NOMO-1 treated with dmso at 0.1 percent for 144 hours (cell line): ENCODE measurements around the gene NLRP14.

Experiments
- DNase-seq: peaks from one replicate; lab custom pipeline; 2025; ENCODE audit not compliant: unreplicated experiment; lab: John Stamatoyannopoulos, UW

The NLRP14 gene

DNA sequence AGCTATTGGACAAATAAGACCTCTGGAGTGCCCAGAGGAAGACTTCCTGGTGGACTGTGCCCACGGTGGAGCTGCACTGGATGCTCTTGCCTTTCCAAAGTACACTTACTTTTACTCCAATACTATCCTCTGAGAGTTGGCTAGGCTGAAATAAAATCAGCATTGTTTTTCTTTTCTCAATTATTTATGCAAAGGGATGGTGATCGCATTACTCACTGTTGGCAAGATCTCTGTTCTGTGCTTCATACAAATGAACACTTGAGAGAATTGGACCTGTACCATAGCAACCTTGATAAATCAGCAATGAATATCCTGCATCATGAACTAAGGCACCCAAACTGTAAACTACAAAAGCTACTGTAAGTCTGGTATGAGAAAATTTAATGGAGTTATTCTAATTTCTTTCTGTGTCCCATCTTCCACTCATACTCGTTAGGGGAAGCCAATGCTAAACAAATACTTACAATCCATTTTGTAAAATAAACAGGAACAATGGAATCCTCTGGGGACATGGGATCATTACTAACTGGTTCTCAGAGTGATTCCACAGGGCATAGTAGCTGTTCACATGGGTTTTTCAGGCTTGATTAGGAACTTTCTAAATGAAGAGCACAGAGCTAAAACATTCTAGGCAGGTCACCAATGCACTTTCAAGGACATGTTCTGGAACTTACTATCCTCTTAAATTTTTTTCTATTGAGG is 26.3 kb downstream of the NLRP14 start:
- DNase-seq: no peak

DNA sequence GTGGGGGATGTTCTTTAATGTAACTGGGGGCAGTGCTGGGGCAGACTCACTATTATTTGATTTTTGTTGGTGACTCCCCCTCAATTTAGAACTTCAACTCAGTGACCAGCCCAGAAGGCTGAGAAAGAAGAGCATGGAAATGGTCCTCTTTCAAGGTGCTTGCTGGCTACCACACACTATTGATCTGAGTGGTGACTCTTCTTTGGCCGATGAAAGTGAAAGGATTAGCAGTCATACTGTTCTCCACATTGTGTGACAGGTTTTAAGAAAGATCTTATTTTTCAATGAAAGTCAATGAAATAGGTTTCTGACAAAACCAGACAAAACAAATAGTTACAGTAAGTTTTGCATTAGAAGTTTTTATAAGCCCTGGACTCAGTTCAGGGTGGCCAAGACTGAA is 29.9 kb downstream of the NLRP14 start:
- no peak for DNase-seq

DNA sequence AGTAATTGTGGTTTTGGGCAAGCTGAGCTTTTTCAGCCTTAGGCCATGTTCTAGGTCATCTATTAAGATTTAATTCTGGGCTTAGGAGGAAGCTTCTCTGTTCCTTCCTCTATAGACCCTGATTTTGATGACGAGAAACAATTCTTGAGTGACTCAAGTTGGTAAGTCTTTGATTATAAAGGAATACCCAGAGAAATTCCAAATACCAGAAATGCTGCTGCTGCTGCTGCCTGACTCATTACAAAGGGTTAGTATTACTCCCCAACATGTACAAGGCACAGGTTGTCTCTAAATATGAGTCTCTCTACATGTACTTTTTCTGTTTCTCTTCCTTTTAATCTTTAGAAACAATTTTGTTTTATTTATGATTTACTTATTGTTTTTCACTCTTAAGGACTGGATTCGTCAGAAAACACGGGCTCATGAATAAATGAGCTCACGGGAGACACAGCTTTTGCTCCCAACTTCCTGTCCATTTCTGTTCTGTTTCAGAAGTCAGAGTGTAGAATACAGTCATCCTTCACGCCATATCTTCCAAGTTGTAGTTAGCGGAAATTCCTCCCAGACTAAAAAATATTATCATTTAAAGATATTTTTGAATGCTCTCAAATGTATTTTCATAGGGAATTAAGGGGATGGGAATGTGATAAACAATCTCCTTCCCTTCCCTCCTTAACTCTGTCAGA is 36.7 kb downstream of the NLRP14 start:
- DNase-seq: no peak

DNA sequence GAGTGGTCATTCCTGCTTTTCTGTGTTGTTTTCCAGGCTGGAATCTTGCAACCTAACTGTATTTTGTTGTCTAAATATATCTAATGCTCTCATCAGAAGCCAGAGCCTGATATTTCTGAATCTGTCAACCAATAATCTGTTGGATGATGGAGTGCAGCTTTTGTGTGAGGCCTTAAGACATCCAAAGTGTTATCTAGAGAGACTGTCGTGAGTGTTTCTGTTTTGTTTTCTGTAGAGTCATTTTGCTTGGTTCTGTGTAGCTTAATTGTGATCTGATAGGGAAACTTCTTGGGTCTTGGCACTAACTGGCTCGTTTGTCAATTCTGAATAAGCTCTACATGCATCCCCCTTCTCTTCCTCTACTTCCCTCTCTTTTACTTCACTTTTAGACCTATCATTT is 37.4 kb downstream of the NLRP14 start:
- DNase-seq: no peak

DNA sequence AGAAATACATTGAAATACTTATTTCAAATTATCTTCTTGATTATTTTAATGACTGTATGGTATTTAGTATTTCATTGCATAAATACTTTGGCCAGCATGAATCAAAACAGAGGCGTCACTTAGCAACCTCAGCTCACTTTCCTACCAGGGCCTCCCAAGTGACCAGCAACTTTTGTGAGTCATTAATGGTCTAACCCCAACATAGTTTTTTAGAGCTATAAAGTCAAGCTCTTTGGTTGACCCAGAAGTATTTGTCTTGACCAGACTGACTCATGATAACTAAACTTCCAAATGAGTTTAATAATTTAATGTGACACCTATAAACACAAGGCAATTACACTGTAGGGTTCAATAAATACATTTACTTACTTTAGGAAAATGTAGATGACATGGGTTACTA is 40.6 kb downstream of the NLRP14 start:
- no peak for DNase-seq

DNA sequence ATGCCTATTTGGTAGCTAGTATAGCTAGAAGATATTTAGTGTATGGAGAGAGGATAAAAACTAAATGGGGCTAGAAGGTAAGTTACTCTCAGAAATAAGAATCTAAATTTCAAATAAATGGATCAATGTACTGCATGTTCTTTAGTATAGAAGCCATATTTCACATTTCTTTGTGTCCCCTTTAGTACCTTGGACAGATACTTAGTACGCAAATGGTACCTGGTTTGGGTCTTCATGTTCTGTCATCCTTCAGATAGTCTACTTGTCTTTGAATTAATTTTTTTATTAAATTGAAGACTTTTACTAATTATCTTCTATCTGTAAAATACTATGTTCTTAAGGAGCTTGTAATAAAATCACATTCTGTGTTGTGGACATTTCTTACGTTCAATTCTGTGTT is 42.3 kb downstream of the NLRP14 start:
- DNase-seq: no peak

DNA sequence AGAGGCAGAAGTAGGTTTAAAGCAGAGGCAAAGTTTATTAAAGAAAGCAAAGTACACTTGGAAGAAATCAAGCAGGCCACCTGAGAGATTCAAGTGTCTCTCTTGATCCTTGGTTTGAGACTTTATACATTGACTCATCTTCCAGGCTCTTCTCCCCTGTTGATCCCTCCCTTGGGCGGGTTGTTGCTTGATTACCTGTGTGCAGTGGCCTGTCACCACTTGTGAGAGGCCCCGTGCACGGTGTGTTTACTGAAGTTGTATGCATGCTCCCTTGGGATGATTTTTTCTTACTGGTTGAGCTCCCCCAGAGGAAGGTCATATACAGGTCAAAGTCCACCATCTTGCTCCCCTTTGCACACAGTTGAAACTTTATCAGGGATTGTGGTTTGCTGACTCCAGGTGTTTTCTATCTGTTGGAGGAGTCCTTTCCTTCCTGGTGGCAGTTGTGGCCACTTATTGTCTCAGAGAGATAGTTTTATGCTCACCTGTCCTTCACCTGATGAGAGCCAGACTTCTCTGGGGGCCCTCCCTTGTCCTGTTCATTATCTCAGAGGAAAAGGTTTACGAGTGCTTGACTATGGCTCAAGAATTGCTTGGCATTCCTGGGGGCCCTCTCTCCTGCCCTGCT is 52.2 kb downstream of the NLRP14 start:
- no peak for DNase-seq

DNA sequence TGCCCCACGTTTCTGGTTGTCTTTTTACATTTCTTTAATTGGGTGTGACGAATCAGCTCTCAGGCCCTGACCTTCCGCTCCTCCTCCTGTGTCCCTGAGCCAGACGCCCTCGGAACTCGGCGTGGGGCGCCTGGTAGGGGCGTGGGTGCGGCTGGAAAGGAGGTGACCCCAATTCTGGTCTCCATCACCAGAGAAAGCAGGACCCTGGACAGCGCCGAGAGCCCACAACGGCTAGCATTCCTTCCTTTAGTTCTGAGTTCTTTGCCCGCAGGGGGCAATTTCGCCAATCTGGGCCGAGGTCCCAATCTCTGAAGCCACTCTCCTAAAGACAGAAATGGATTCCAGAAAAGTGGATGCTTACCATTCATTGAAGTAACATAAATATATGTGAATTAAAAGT is 56.8 kb downstream of the NLRP14 start:
- DNase-seq: no peak

DNA sequence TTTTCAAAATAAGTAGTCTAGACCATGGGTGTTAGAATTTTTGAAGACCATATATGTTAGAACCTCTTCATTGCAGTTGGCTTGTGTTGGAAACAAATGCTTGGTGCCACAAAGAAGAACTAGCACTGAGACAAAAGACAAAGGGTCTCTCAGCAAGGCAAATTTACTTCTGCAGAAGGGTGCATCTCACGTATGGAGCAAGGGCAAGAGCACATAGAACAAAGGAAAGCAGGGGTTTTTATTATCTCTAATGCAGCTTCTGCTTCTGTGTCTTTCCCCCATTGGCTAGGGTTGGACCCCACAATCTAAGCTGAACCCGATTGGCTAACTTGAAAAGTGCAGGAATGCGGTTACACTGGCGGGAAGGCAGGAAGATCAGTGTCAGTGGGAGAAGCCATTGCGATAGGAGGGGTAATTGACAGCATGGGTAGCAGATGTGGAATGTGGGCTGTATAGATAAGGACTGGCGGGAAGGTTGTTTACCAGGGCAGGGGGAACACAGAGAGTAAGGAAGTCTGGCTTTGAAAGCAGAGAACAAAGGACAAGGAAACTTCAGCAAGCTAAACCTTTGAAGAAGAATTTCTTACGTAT is 59.4 kb downstream of the NLRP14 start:
- no peak for DNase-seq

DNA sequence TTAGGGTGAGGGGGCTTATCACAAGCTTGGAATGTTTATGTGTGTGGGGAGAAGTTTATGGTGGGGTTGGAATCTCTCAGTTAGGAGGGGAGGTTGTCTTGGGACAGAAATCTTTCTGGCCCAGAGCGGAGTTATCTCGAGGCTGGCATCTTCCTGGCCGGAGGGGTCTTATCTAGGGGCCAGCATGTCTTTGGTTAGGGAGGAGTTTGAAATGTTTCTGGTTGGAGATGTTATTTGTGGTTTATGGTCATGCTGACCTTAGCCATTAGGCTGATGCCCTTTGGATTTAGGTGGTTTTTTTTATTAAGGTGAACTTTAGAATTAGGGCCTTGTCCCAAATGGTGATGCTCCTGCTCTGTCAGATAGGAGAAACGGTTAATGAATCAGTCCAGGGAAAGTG is 60.6 kb downstream of the NLRP14 start:
- no peak for DNase-seq

DNA sequence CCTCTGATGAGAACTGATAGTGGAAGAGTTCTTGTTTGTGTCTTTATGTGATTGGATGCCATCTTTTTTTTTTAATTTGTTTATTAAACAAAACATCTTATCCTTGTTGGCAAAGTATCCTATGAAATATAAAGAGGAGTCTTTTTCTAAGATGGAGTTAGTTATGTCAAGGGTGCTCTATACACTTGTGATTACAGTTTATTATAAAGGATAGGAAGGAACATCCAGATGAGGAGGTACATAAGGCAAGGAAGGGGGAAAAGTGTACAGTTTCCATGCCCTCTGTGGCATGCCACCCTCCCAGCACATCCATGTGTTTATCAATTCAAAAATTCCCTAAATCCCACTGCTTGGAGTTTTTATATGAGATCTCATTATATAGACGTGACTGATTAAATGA is 61.2 kb downstream of the NLRP14 start:
- no peak for DNase-seq

DNA sequence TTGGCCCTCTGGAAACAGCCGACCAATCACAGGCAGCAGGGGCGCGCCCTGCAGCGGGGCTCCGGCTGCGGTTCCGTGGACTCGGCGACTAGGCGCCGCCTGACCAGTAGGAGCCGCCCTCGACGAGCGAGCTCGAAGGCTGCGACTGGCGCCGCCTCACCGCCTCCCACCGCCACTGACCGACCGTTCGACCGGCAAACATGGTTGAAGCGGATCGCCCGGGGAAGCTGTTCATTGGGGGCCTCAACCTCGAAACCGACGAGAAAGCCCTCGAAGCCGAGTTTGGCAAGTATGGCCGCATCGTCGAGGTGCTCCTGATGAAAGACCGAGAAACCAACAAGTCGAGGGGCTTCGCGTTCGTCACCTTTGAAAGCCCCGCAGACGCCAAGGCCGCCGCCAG is 68.6 kb downstream of the NLRP14 start, which contains the start of gene RBMXL2:
Gene RBMXL2, plus strand, starts transcription at position 78 of the 400 bp plus-strand sequence. Its CDS starts 123 bp downstream, at position 201.
- no peak for DNase-seq

DNA sequence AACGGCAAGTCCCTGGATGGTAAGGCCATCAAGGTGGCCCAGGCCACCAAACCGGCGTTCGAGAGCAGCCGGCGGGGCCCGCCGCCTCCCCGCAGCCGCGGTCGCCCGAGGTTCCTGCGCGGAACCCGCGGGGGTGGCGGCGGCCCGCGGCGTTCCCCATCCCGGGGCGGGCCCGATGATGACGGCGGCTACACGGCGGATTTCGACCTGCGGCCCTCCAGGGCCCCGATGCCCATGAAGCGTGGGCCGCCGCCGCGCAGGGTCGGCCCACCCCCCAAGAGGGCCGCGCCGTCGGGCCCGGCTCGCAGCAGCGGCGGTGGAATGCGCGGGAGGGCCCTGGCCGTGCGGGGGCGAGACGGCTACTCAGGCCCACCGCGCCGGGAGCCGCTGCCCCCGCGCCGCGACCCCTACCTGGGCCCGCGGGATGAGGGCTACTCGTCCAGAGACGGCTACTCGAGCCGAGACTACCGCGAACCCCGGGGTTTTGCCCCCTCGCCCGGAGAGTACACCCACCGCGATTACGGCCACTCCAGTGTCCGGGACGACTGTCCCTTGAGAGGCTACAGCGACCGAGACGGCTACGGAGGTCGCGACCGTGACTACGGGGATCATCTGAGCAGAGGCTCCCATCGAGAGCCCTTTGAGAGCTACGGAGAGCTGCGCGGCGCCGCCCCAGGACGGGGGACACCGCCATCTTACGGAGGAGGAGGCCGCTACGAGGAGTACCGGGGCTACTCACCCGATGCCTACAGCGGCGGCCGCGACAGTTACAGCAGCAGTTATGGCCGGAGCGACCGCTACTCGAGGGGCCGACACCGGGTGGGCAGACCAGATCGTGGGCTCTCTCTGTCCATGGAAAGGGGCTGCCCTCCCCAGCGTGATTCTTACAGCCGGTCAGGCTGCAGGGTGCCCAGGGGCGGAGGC is 69.3 kb downstream of the NLRP14 start:
- DNase-seq: no peak

DNA sequence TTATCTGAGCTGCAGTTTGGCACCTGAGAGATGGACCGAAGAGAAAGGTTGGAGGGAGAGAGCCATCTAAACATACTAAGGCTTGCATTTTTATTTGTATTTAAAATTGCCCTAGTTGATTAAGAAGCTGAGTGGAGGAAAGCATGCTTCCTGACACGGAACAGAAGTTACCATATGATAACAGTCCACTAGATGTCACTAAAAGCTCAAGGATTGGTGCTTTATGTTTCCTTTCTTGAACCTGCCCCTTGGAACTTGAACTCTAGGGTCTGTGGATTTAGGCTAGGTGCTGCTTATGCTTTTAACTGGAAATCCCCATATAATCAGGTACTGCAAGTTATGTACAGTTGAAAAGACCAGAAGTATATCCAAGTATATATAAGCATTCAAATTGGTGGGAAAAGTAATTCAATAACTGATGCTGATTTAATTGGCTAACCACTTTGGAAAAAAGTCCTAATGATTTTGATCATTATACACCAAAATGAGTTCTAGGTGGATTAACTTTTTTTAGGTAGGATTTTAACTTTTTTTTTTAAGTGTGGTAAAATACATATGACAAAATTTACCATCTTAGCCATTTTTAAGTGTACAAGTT is 78.1 kb downstream of the NLRP14 start:
- no peak for DNase-seq

DNA sequence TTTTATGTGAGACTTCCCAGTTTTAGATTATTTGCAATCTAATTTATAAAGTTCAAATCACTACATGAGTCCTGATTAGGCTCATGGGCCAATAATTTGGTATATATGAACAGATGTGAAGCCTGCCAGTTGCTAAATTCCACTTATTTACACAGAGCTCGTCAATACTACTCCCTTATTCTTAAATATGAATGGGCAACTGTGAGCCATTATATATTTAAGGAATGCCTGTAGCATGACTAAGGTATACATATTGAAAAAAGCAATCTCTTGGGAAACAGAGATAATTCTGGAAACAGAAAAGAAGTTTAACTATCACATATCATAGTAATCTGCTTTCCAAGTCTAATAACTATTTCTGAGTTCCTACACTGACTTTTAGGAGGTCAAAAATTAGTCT is 95.5 kb downstream of the NLRP14 start:
- no peak for DNase-seq

DNA sequence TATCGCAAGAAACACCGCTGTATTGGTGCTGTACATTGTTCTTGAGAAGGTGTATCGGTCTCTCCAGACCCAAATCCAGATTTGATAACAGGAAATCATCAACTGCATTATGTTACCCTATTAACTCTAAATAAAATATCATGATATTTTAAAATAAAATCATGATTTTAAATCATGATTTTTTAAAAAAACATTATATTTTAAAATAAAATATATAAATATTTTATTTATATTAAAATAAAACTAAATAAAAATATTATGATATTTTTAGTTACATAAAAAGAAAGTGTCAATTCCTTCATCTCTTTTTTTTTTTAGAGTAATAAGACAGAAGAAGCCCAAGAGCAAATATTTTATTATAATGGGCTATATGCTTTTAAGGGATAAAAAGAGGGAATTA is 96.1 kb downstream of the NLRP14 start:
- DNase-seq: no peak
